Trophoblast cell (in vitro differentiated cells and primary cell): ENCODE data around the gene RIN3.

Experiments used
- DNase-seq, 2 donors: peaks; one replicate each; pipeline ENCODE4 v3.0.0-alpha.2; 2016
- H2AFZ ChIP-seq: 2 replicates; pipeline ENCODE4 v1.6.1; 2013; ENCODE audit warnings: low read length, moderate library complexity, mild to moderate bottlenecking; ENCODE audit not compliant: insufficient read depth, poor library complexity
- H2AK5ac ChIP-seq: 2 replicates; pipeline ENCODE4 v1.6.1; 2013; ENCODE audit warnings: mild to moderate bottlenecking, low read length
- H2BK120ac ChIP-seq: 2 replicates; pipeline ENCODE4 v1.6.1; 2013; ENCODE audit warnings: low read length, mild to moderate bottlenecking, moderate library complexity; ENCODE audit not compliant: insufficient read depth, poor library complexity
- H2BK12ac ChIP-seq: 2 replicates; pipeline ENCODE4 v1.6.1; 2013; ENCODE audit warnings: mild to moderate bottlenecking, low read length, moderate library complexity
- H2BK5ac ChIP-seq: 2 replicates; pipeline ENCODE4 v1.6.1; 2013; ENCODE audit warnings: low read length, low read depth, moderate library complexity, mild to moderate bottlenecking; ENCODE audit not compliant: poor library complexity
- H3K14ac ChIP-seq: 2 replicates; pipeline ENCODE4 v1.6.1; 2013; ENCODE audit warnings: mild to moderate bottlenecking, low read length
- H3K18ac ChIP-seq: 2 replicates; pipeline ENCODE4 v1.6.1; 2013; ENCODE audit warnings: mild to moderate bottlenecking, low read length
- H3K23ac ChIP-seq: 2 replicates; pipeline ENCODE4 v1.6.1; 2013; ENCODE audit warnings: low read length
- H3K27ac ChIP-seq: 2 replicates; pipeline ENCODE4 v1.5.1; 2013; ENCODE audit warnings: low read depth, mild to moderate bottlenecking, inconsistent platforms, low read length, moderate library complexity
- H3K27me3 ChIP-seq: 2 replicates; pipeline ENCODE4 v1.6.1; 2013; ENCODE audit warnings: inconsistent platforms, mild to moderate bottlenecking, low read length, moderate library complexity; ENCODE audit not compliant: insufficient read depth
- H3K36me3 ChIP-seq, 2 experiments: 1 replicate in 1 of 2; 2 replicates in 1 of 2; pipeline ENCODE4 v1.6.1; 2013; ENCODE audit warnings: low read length in 2 of 2, mild to moderate bottlenecking in 2 of 2, moderate library complexity in 1 of 2; ENCODE audit not compliant: insufficient read depth in 2 of 2, control insufficient read depth in 1 of 2
- H3K4ac ChIP-seq: 2 replicates; pipeline ENCODE4 v1.6.1; 2013; ENCODE audit warnings: low read depth, mild to moderate bottlenecking, low read length, moderate library complexity
- H3K4me1 ChIP-seq, 2 experiments: 1 replicate in 1 of 2; 2 replicates in 1 of 2; pipeline ENCODE4 v1.6.1; 2013; ENCODE audit warnings: low read length in 2 of 2, mild to moderate bottlenecking in 2 of 2, moderate library complexity in 1 of 2; ENCODE audit not compliant: insufficient read depth in 2 of 2, control insufficient read depth in 1 of 2
- H3K4me2 ChIP-seq: 2 replicates; pipeline ENCODE4 v1.6.1; 2013; ENCODE audit warnings: inconsistent platforms, mild to moderate bottlenecking, low read length, moderate library complexity
- H3K4me3 ChIP-seq: 2 replicates; pipeline ENCODE4 v1.5.1; 2013; ENCODE audit warnings: mild to moderate bottlenecking, low read depth, low read length, inconsistent platforms
- H3K79me1 ChIP-seq: one replicate; pipeline ENCODE4 v1.6.1; 2013; ENCODE audit warnings: low read length
- H3K79me2 ChIP-seq: 2 replicates; pipeline ENCODE4 v1.6.1; 2013; ENCODE audit warnings: low read length, mild to moderate bottlenecking; ENCODE audit not compliant: control insufficient read depth, insufficient read depth, poor library complexity
- H3K9ac ChIP-seq: 2 replicates; pipeline ENCODE4 v1.6.1; 2013; ENCODE audit warnings: mild to moderate bottlenecking, low read length
- H3K9me3 ChIP-seq: 2 replicates; pipeline ENCODE4 v1.6.1; 2013; ENCODE audit warnings: low read depth, mild to moderate bottlenecking, control low read depth, inconsistent platforms, low read length; ENCODE audit not compliant: insufficient read depth
- H4K12ac ChIP-seq: 2 replicates; pipeline ENCODE4 v1.6.1; 2013; ENCODE audit warnings: low read depth, mild to moderate bottlenecking, low read length, moderate library complexity
- H4K8ac ChIP-seq: 2 replicates; pipeline ENCODE4 v1.6.1; 2013; ENCODE audit warnings: low read depth, mild to moderate bottlenecking, low read length, moderate library complexity
- H4K91ac ChIP-seq: one replicate; pipeline ENCODE4 v1.6.1; 2013; ENCODE audit warnings: low read depth, mild to moderate bottlenecking, low read length, moderate library complexity
- whole genome bisulfite sequencing: extraction: QIAGEN DNeasy Blood & Tissue Kit; methylation state at CpG from one replicate; pipeline ENCODE4 v1.1.7; 2013; ENCODE audit warnings: missing lambda C conversion rate; ENCODE audit not compliant: insufficient read length, insufficient coverage; ENCODE audit errors: extremely low coverage; 5-methylcytosine and 5-hydroxymethylcytosine counted together

RIN3 gene

GRCh38 chr14:92655419-92656201 lies 142.0 kb downstream of the RIN3 start:
- no peak overlapping the region for H2BK120ac ChIP-seq
- no CpG with 5 or more reads among the region's 13 CpGs for WGBS

GRCh38 chr14:92656306-92657081 lies 142.9 kb downstream of the RIN3 start:
- H3K9me3 ChIP-seq: peaks cover 2% of the 10 kb centered on the region
- WGBS: no CpG with 5 or more reads among the region's 8 CpGs

More at GRCh38 chr14:92655419-92656201, 142.0 kb downstream of the RIN3 start:
- Histone ChIP-seq H3K14ac (no peak overlapping the region), H4K91ac (no peak overlapping the region), H3K4me3 (no peak overlapping the region), H3K4ac (no peak overlapping the region), H3K4me1 (peaks cover 1 to 9% of the 10 kb centered on the region in 2 experiments), H3K4me2 (no peak overlapping the region), H3K9me3 (peaks cover 2% of the 10 kb centered on the region), H2BK5ac (no peak overlapping the region), H2AK5ac (no peak overlapping the region), H4K8ac (no peak overlapping the region), H3K9ac (no peak overlapping the region), H2BK12ac (no peak overlapping the region), H3K23ac (no peak overlapping the region), H3K27me3 (no peaks in the 10 kb centered on the region), H2AFZ (no peak overlapping the region), H4K12ac (no peak overlapping the region), H3K79me2 (no peaks in the 10 kb centered on the region), H3K27ac (no peak overlapping the region), H3K36me3 (peaks cover 28 to 29% of the 10 kb centered on the region in 2 experiments), H3K79me1 (peaks cover 4% of the 10 kb centered on the region), H3K18ac (no peak overlapping the region)
- DNase-seq: peak in 1 of 2 donors; percentile 13

GRCh38 chr14:92657457-92658142 lies 144.0 kb downstream of the RIN3 start:
- peaks cover 0 to 6% of the 10 kb centered on the region in 2 experiments for H3K4me1 ChIP-seq
- no peaks in the 10 kb centered on the region for H3K79me1 ChIP-seq
- H3K4ac ChIP-seq: no peak overlapping the region
- H2BK5ac ChIP-seq: no peak overlapping the region
- no CpG with 5 or more reads among the region's 13 CpGs for WGBS
- H2AFZ ChIP-seq: no peak overlapping the region
- no peak overlapping the region for H3K14ac ChIP-seq
- H3K9ac ChIP-seq: no peak overlapping the region
- no peak overlapping the region for H3K4me2 ChIP-seq
- H2BK120ac ChIP-seq: no peak overlapping the region
- H3K36me3 ChIP-seq: peaks cover 20 to 26% of the 10 kb centered on the region in 2 experiments
- H2BK12ac ChIP-seq: no peak overlapping the region
- H4K8ac ChIP-seq: no peak overlapping the region
- no peak overlapping the region for H3K18ac ChIP-seq
- no peaks in the 10 kb centered on the region for H3K27me3 ChIP-seq
- no peak overlapping the region for H3K27ac ChIP-seq
- H2AK5ac ChIP-seq: no peak overlapping the region
- no peak overlapping the region for H3K4me3 ChIP-seq
- no peak overlapping the region for H4K12ac ChIP-seq
- no peaks in the 10 kb centered on the region for H3K79me2 ChIP-seq
- H3K9me3 ChIP-seq: peaks cover 2% of the 10 kb centered on the region
- H3K23ac ChIP-seq: no peak overlapping the region
- H4K91ac ChIP-seq: no peak overlapping the region
- DNase-seq: no peak

More at GRCh38 chr14:92656306-92657081, 142.9 kb downstream of the RIN3 start:
- no peaks in the 10 kb centered on the region for H3K79me1 ChIP-seq
- no peak overlapping the region for H2AFZ ChIP-seq
- H3K18ac ChIP-seq: no peak overlapping the region
- no peak overlapping the region for H2BK12ac ChIP-seq
- no peak overlapping the region for H3K4me2 ChIP-seq
- H2BK5ac ChIP-seq: no peak overlapping the region
- no peak for DNase-seq
- peaks cover 28 to 32% of the 10 kb centered on the region in 2 experiments for H3K36me3 ChIP-seq
- H3K14ac ChIP-seq: no peak overlapping the region
- H3K27ac ChIP-seq: no peak overlapping the region
- H3K4me1 ChIP-seq: peaks cover 0 to 6% of the 10 kb centered on the region in 2 experiments
- H4K91ac ChIP-seq: no peak overlapping the region
- no peak overlapping the region for H4K12ac ChIP-seq
- H3K27me3 ChIP-seq: no peaks in the 10 kb centered on the region
- H4K8ac ChIP-seq: no peak overlapping the region
- H3K4me3 ChIP-seq: no peak overlapping the region
- no peak overlapping the region for H3K9ac ChIP-seq
- H3K23ac ChIP-seq: peak overlapping the region; percentile 27
- no peak overlapping the region for H2AK5ac ChIP-seq
- no peak overlapping the region for H2BK120ac ChIP-seq
- H3K4ac ChIP-seq: no peak overlapping the region
- no peaks in the 10 kb centered on the region for H3K79me2 ChIP-seq

- Histone ChIP-seq H3K27ac (no peak overlapping the region), H3K79me1 (no peaks in the 10 kb centered on the region), H3K4ac (no peak overlapping the region), H4K91ac (no peak overlapping the region), H3K79me2 (no peaks in the 10 kb centered on the region), H3K36me3 (peaks cover 15 to 20% of the 10 kb centered on the region in 2 experiments), H3K4me1 (peaks cover 0 to 6% of the 10 kb centered on the region in 2 experiments), H4K12ac (no peak overlapping the region), H3K14ac (no peak overlapping the region), H2BK120ac (no peak overlapping the region), H3K27me3 (no peaks in the 10 kb centered on the region), H2AK5ac (no peak overlapping the region), H4K8ac (no peak overlapping the region), H2BK12ac (no peak overlapping the region), H3K9ac (no peak overlapping the region), H2BK5ac (no peak overlapping the region), H3K18ac (no peak overlapping the region), H2AFZ (no peak overlapping the region), H3K23ac (no peak overlapping the region), H3K4me2 (no peak overlapping the region), H3K4me3 (no peak overlapping the region), H3K9me3 (peaks cover 2% of the 10 kb centered on the region)
- no CpG with 5 or more reads among the region's 13 CpGs for WGBS
- no peak for DNase-seq
These were observed 144.6 kb downstream of the RIN3 start for GRCh38 chr14:92658160-92658559.
